ENCODE measurements around the gene EAPP.
A peak's percentile ranks its signal among the peaks of the same experiment; 100 is the strongest.
"Not testable (repeated sequence)": the region's sequence is repeated elsewhere in the genome, so short reads cannot be mapped to it uniquely, and the experiment has no call there.

The EAPP gene

GRCh38 chr14:34539407-34540180 is at the start of gene EAPP:
TSS of gene EAPP (minus strand) at chr14:34539701. CDS start at chr14:34539628, 73 bp downstream.
- peak; percentile 97 for DNase-seq
- Mint-ChIP-seq H3K27ac (peak within 1 kb of the TSS; percentile 97), H3K4me3 (peak within 1 kb of the TSS; percentile 90), H3K27me3 (no peaks in the 10 kb centered on the region), H3K4me1 (peaks cover 31% of the 10 kb centered on the region), H3K36me3 (peaks cover 9% of the 10 kb centered on the region), H3K9me3 (no peaks in the 10 kb centered on the region)
- CTCF ChIA-PET, result no interaction called here

GRCh38 chr14:34583525-34583924 is 44.0 kb upstream of the EAPP start:
- Mint-ChIP-seq H3K36me3 (peaks cover 40% of the 10 kb centered on the region), H3K27me3 (no peaks in the 10 kb centered on the region), H3K27ac (no peak overlapping the region), H3K4me1 (peaks cover 2% of the 10 kb centered on the region), H3K4me3 (no peak overlapping the region), H3K9me3 (no peaks in the 10 kb centered on the region)
- CTCF ChIA-PET, result no interaction called here
- DNase-seq, result no peak

GRCh38 chr14:34582117-34582680 is 42.7 kb upstream of the EAPP start:
- CTCF ChIA-PET, result no interaction called here
- Mint-ChIP-seq H3K9me3 (no peaks in the 10 kb centered on the region), H3K4me3 (no peak overlapping the region), H3K27me3 (no peaks in the 10 kb centered on the region), H3K36me3 (peaks cover 42% of the 10 kb centered on the region), H3K27ac (no peak overlapping the region), H3K4me1 (no peaks in the 10 kb centered on the region)
- DNase-seq, result no peak

- CTCF ChIA-PET, result no interaction called here
- Mint-ChIP-seq H3K4me1 (no peaks in the 10 kb centered on the region), H3K9me3 (no peaks in the 10 kb centered on the region), H3K4me3 (no peak overlapping the region), H3K27ac (no peak overlapping the region), H3K27me3 (no peaks in the 10 kb centered on the region), H3K36me3 (peaks cover 40% of the 10 kb centered on the region)
- DNase-seq, result no peak
These were observed 40.9 kb upstream of the EAPP start for GRCh38 chr14:34580381-34580780.

- peaks cover 26% of the 10 kb centered on the region for H3K36me3 Mint-ChIP-seq
- H3K27ac Mint-ChIP-seq, result no peak overlapping the region
- H3K9me3 Mint-ChIP-seq, result no peaks in the 10 kb centered on the region
These were observed 32.3 kb upstream of the EAPP start for GRCh38 chr14:34571771-34572170.

GRCh38 chr14:34569750-34570149 is 30.2 kb upstream of the EAPP start:
- Mint-ChIP-seq H3K4me3 (no peak overlapping the region), H3K4me1 (no peaks in the 10 kb centered on the region), H3K36me3 (peaks cover 26% of the 10 kb centered on the region), H3K27ac (no peak overlapping the region), H3K9me3 (no peaks in the 10 kb centered on the region), H3K27me3 (no peaks in the 10 kb centered on the region)
- CTCF ChIA-PET, result no interaction called here
- no peak for DNase-seq

More at GRCh38 chr14:34571771-34572170, 32.3 kb upstream of the EAPP start:
- Mint-ChIP-seq H3K4me1 (no peaks in the 10 kb centered on the region), H3K27me3 (no peaks in the 10 kb centered on the region), H3K4me3 (no peak overlapping the region)
- CTCF ChIA-PET, result no interaction called here
- DNase-seq, result no peak

- CTCF ChIA-PET, result no interaction called here
These were observed 29.3 kb upstream of the EAPP start for GRCh38 chr14:34568803-34569202.

GRCh38 chr14:34562776-34563150 is 23.3 kb upstream of the EAPP start:
- no peak overlapping the region for H3K27ac Mint-ChIP-seq
- H3K4me3 Mint-ChIP-seq, result no peak overlapping the region
- no peaks in the 10 kb centered on the region for H3K27me3 Mint-ChIP-seq
- no peaks in the 10 kb centered on the region for H3K4me1 Mint-ChIP-seq
- no peak for DNase-seq
- CTCF ChIA-PET, result no interaction called here
- H3K9me3 Mint-ChIP-seq, result no peaks in the 10 kb centered on the region
- H3K36me3 Mint-ChIP-seq, result peaks cover 12% of the 10 kb centered on the region

More at GRCh38 chr14:34568803-34569202, 29.3 kb upstream of the EAPP start:
- H3K9me3 Mint-ChIP-seq, result no peaks in the 10 kb centered on the region
- peaks cover 26% of the 10 kb centered on the region for H3K36me3 Mint-ChIP-seq
- H3K27ac Mint-ChIP-seq, result no peak overlapping the region
- no peak overlapping the region for H3K4me3 Mint-ChIP-seq
- DNase-seq, result no peak
- no peaks in the 10 kb centered on the region for H3K27me3 Mint-ChIP-seq
- no peaks in the 10 kb centered on the region for H3K4me1 Mint-ChIP-seq

- H3K9me3 Mint-ChIP-seq, CTCF ChIA-PET, H3K4me3 Mint-ChIP-seq, H3K27me3 Mint-ChIP-seq, DNase-seq, H3K36me3 Mint-ChIP-seq, H3K4me1 Mint-ChIP-seq, H3K27ac Mint-ChIP-seq: not testable (repeated sequence)
These were observed 22.7 kb upstream of the EAPP start for GRCh38 chr14:34562037-34562775.

GRCh38 chr14:34556498-34556829 is 17.0 kb upstream of the EAPP start:
- H3K36me3 Mint-ChIP-seq, H3K27me3 Mint-ChIP-seq, DNase-seq, H3K4me3 Mint-ChIP-seq, CTCF ChIA-PET, H3K9me3 Mint-ChIP-seq, H3K27ac Mint-ChIP-seq: not testable (repeated sequence)
- H3K4me1 Mint-ChIP-seq, result peaks cover 14% of the 10 kb centered on the region

- H3K36me3 Mint-ChIP-seq, result not testable (repeated sequence)
These were observed 16.3 kb upstream of the EAPP start for GRCh38 chr14:34555583-34556497.

GRCh38 chr14:34554540-34555250 is 15.2 kb upstream of the EAPP start:
- CTCF ChIA-PET, result no interaction called here
- peaks cover 22% of the 10 kb centered on the region for H3K4me1 Mint-ChIP-seq
- no peaks in the 10 kb centered on the region for H3K36me3 Mint-ChIP-seq
- H3K4me3 Mint-ChIP-seq, result peak overlapping the region; percentile 27
- H3K9me3 Mint-ChIP-seq, result no peaks in the 10 kb centered on the region
- H3K27ac Mint-ChIP-seq, result peak overlapping the region; percentile 80
- H3K27me3 Mint-ChIP-seq, result no peaks in the 10 kb centered on the region
- peak; percentile 23 for DNase-seq

More at GRCh38 chr14:34555583-34556497, 16.3 kb upstream of the EAPP start:
- DNase-seq, H3K27ac Mint-ChIP-seq, H3K27me3 Mint-ChIP-seq, H3K4me3 Mint-ChIP-seq, CTCF ChIA-PET, H3K9me3 Mint-ChIP-seq: not testable (repeated sequence)
- peaks cover 16% of the 10 kb centered on the region for H3K4me1 Mint-ChIP-seq

- H3K27ac Mint-ChIP-seq, H3K36me3 Mint-ChIP-seq, H3K4me3 Mint-ChIP-seq, CTCF ChIA-PET, H3K27me3 Mint-ChIP-seq, DNase-seq, H3K9me3 Mint-ChIP-seq: not testable (repeated sequence)
- H3K4me1 Mint-ChIP-seq, result peaks cover 22% of the 10 kb centered on the region
These were observed 9.9 kb upstream of the EAPP start for GRCh38 chr14:34549276-34549966.

Data from activated naive CD4-positive, alpha-beta T cell treated with anti-CD3 and anti-CD28 coated beads, Interleukin-2, amount 10 ng/mL, durations not matched to agents 7 days and 5 days (primary cell).